HL-60 (cell line): ENCODE results near the gene CCDC187.

Experiments used
- GABPA ChIP-seq: IDR thresholded peaks from 2 replicates; pipeline ENCODE4 v1.6.1; 2012; ENCODE audit warnings: low read depth
- POLR2AphosphoS5 ChIP-seq: IDR thresholded peaks from 2 replicates; pipeline ENCODE4 v1.6.1; 2012; ENCODE audit warnings: low read depth
- SPI1 ChIP-seq: IDR thresholded peaks from 2 replicates; pipeline ENCODE4 v1.6.1; 2012; ENCODE audit warnings: low read depth, mild to moderate bottlenecking, borderline replicate concordance
- TF ChIP-seq, protein P1 (sequence below): IDR thresholded peaks from one replicate; pipeline ENCODE4 v1.5.1; 2011; ENCODE audit warnings: low read length, control low read depth, inconsistent platforms; ENCODE audit not compliant: insufficient read depth

DNA sequence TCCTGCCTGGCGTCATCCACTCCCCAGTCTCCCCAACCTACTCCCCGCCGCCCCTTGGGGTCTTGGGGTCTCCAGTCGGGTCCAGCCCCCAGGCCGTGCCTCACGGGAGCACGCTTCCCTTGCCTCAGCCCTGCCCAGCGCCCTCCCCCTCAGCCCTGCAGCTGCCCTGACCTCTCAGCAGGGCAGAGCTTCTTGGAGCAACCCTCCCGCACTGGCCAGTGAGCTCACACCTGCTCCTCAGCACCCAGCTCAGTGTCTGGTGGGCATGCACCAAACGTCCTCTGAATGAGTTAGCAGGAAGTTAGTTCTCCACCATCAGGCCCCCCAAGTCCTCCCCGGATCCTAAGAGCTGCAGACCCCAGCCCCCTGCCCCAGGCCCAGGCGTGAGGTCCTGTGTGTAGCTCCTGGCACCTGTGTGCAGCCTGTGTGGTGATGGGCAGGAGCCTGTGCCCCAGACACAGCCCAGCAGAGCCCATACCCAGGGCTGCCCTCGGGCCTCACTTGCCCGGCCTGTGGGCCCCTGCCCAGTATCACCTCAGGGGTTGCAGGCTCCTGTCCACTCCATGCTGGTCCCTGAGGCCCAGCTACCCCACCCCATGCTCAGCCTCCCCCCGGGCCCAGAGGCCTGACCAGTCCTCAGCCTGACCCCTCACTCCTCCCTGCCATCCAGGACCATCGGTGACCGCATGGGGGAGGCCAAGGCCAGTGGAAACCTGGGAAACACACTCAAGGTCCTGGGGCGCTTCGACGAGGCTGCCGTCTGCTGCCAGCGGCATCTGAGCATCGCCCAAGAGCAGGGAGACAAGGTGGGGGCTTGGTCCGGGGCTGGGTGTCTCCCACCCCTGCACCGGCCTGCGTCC is 31.6 kb upstream of the CCDC187 start:
- TF ChIP-seq, protein P1, sequence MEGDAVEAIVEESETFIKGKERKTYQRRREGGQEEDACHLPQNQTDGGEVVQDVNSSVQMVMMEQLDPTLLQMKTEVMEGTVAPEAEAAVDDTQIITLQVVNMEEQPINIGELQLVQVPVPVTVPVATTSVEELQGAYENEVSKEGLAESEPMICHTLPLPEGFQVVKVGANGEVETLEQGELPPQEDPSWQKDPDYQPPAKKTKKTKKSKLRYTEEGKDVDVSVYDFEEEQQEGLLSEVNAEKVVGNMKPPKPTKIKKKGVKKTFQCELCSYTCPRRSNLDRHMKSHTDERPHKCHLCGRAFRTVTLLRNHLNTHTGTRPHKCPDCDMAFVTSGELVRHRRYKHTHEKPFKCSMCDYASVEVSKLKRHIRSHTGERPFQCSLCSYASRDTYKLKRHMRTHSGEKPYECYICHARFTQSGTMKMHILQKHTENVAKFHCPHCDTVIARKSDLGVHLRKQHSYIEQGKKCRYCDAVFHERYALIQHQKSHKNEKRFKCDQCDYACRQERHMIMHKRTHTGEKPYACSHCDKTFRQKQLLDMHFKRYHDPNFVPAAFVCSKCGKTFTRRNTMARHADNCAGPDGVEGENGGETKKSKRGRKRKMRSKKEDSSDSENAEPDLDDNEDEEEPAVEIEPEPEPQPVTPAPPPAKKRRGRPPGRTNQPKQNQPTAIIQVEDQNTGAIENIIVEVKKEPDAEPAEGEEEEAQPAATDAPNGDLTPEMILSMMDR: no peak
- TF ChIP-seq SPI1 (no peak), POLR2AphosphoS5 (no peak), GABPA (no peak)
